ENCODE results near the gene OPCML. TPM values are rescaled to one million over a fixed set of nuclear protein-coding genes. Genes with fewer than 3 reads are reported as not detected.

OPCML gene
- total and polyA plus RNA-seq, 2 experiments from 2014 or later: 1.2 to 4.4 TPM

DNA sequence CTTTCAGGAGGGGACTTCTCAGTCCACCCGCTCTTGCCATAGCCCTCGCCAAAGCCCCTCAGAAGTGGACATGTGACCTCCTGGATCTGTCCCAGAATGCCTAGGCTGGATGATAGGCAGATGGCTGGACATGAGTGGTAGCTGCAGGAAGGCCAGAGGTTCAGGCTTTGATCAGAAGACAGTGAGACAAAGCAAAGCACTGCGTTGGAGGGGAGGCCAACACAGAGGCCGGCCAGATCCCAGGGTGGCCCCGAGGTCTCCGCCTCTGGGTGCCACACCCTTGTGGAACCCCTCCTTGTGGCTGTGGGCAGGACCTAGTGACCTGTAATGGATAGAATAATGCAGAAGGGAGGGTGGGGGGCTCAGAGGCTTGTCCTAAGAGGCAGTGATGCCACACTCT, 147.6 kb downstream of the OPCML start:
- Histone ChIP-seq H3K4me2 (no peak overlapping the region), H3K27me3 (ENCODE audit: insufficient read depth) (no peaks in the 10 kb centered on the region), H4K20me1 (replicated peaks; ENCODE audit: insufficient read depth) (no peaks in the 10 kb centered on the region), H3K27ac (ENCODE audit: low read depth) (no peak overlapping the region), H3K36me3 (ENCODE audit: insufficient read depth) (no peaks in the 10 kb centered on the region), H2AFZ (no peak overlapping the region), H3K9me2 (ENCODE audit: insufficient read depth) (no peaks in the 10 kb centered on the region), H3K4me3 (no peak overlapping the region), H3K4me1 (ENCODE audit: insufficient read depth) (peaks cover 17% of the 10 kb centered on the region), H3F3A (replicated peaks; ENCODE audit: low read depth) (no peaks in the 10 kb centered on the region), H3K79me2 (replicated peaks; ENCODE audit: insufficient read depth) (no peaks in the 10 kb centered on the region)
- ATAC-seq (no peak), DNase-seq (ENCODE audit: low spot score) (no peak)
- no peaks in the 10 kb centered on the region for H3K9me3 Mint-ChIP-seq
- H3K4me1 Mint-ChIP-seq: peaks cover 17% of the 10 kb centered on the region
- TF ChIP-seq JUNB (IDR thresholded peaks at IDR 0.05; ENCODE audit: unreplicated experiment): no peak
- TF ChIP-seq POLR2AphosphoS5 (IDR thresholded peaks at IDR 0.05; ENCODE audit: low read depth): no peak
- no peak for TF ChIP-seq NANOG (IDR thresholded peaks at IDR 0.05; ENCODE audit: borderline replicate concordance)
- no peak for TF ChIP-seq ZNF331 (CRISPR knock-in tag; IDR thresholded peaks at IDR 0.05; ENCODE audit: low read depth)
- TF ChIP-seq, protein P1, sequence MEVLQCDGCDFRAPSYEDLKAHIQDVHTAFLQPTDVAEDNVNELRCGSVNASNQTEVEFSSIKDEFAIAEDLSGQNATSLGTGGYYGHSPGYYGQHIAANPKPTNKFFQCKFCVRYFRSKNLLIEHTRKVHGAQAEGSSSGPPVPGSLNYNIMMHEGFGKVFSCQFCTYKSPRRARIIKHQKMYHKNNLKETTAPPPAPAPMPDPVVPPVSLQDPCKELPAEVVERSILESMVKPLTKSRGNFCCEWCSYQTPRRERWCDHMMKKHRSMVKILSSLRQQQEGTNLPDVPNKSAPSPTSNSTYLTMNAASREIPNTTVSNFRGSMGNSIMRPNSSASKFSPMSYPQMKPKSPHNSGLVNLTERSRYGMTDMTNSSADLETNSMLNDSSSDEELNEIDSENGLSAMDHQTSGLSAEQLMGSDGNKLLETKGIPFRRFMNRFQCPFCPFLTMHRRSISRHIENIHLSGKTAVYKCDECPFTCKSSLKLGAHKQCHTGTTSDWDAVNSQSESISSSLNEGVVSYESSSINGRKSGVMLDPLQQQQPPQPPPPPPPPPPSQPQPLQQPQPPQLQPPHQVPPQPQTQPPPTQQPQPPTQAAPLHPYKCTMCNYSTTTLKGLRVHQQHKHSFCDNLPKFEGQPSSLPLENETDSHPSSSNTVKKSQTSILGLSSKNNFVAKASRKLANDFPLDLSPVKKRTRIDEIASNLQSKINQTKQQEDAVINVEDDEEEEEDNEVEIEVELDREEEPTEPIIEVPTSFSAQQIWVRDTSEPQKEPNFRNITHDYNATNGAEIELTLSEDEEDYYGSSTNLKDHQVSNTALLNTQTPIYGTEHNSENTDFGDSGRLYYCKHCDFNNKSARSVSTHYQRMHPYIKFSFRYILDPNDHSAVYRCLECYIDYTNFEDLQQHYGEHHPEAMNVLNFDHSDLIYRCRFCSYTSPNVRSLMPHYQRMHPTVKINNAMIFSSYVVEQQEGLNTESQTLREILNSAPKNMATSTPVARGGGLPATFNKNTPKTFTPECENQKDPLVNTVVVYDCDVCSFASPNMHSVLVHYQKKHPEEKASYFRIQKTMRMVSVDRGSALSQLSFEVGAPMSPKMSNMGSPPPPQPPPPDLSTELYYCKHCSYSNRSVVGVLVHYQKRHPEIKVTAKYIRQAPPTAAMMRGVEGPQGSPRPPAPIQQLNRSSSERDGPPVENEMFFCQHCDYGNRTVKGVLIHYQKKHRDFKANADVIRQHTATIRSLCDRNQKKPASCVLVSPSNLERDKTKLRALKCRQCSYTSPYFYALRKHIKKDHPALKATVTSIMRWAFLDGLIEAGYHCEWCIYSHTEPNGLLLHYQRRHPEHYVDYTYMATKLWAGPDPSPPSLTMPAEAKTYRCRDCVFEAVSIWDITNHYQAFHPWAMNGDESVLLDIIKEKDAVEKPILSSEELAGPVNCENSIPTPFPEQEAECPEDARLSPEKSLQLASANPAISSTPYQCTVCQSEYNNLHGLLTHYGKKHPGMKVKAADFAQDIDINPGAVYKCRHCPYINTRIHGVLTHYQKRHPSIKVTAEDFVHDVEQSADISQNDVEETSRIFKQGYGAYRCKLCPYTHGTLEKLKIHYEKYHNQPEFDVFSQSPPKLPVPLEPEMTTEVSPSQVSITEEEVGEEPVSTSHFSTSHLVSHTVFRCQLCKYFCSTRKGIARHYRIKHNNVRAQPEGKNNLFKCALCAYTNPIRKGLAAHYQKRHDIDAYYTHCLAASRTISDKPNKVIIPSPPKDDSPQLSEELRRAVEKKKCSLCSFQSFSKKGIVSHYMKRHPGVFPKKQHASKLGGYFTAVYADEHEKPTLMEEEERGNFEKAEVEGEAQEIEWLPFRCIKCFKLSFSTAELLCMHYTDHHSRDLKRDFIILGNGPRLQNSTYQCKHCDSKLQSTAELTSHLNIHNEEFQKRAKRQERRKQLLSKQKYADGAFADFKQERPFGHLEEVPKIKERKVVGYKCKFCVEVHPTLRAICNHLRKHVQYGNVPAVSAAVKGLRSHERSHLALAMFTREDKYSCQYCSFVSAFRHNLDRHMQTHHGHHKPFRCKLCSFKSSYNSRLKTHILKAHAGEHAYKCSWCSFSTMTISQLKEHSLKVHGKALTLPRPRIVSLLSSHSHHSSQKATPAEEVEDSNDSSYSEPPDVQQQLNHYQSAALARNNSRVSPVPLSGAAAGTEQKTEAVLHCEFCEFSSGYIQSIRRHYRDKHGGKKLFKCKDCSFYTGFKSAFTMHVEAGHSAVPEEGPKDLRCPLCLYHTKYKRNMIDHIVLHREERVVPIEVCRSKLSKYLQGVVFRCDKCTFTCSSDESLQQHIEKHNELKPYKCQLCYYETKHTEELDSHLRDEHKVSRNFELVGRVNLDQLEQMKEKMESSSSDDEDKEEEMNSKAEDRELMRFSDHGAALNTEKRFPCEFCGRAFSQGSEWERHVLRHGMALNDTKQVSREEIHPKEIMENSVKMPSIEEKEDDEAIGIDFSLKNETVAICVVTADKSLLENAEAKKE (CRISPR knock-in tag; IDR thresholded peaks at IDR 0.05): no peak
- TF ChIP-seq, protein P2, sequence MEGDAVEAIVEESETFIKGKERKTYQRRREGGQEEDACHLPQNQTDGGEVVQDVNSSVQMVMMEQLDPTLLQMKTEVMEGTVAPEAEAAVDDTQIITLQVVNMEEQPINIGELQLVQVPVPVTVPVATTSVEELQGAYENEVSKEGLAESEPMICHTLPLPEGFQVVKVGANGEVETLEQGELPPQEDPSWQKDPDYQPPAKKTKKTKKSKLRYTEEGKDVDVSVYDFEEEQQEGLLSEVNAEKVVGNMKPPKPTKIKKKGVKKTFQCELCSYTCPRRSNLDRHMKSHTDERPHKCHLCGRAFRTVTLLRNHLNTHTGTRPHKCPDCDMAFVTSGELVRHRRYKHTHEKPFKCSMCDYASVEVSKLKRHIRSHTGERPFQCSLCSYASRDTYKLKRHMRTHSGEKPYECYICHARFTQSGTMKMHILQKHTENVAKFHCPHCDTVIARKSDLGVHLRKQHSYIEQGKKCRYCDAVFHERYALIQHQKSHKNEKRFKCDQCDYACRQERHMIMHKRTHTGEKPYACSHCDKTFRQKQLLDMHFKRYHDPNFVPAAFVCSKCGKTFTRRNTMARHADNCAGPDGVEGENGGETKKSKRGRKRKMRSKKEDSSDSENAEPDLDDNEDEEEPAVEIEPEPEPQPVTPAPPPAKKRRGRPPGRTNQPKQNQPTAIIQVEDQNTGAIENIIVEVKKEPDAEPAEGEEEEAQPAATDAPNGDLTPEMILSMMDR (conservative IDR thresholded peaks at IDR 0.05; ENCODE audit: low read depth in 2 of 2): no peak
- TF ChIP-seq ZNF114 (CRISPR knock-in tag; IDR thresholded peaks at IDR 0.05): no peak
- no peak overlapping the region for H3K27ac Mint-ChIP-seq
- no peak overlapping the region for H3K4me3 Mint-ChIP-seq
- no peaks in the 10 kb centered on the region for H3K36me3 Mint-ChIP-seq (ENCODE audit: low read depth)
- H3K27me3 Mint-ChIP-seq (ENCODE audit: insufficient read depth, low read depth, poor library complexity): no peaks in the 10 kb centered on the region

All from GM23338 (cell line).